ENCODE data around the gene CCR1.

- TF ChIP-seq EZH2 (IDR thresholded peaks at IDR 0.05) (no peak), POLR2AphosphoS5 (IDR thresholded peaks at IDR 0.05; ENCODE audit: borderline replicate concordance, low read depth, low read length) (no peak)
Observed at GRCh38 chr3:46206282-46207015, 1.7 kb downstream of the CCR1 start.

All from SK-N-MC (cell line).